ENCODE data around the gene BRD1. TPM values are rescaled to one million over a fixed set of nuclear protein-coding genes. Genes with fewer than 3 reads are reported as not detected.

Gene BRD1
- total RNA-seq, 1 donor from 2014 or later: 40.3 TPM

GRCh38 chr22:49858827-49859226, 31.2 kb upstream of the BRD1 start:
- no peak overlapping the region for H3K27ac Mint-ChIP-seq (ENCODE audit: unreplicated experiment)

DNA sequence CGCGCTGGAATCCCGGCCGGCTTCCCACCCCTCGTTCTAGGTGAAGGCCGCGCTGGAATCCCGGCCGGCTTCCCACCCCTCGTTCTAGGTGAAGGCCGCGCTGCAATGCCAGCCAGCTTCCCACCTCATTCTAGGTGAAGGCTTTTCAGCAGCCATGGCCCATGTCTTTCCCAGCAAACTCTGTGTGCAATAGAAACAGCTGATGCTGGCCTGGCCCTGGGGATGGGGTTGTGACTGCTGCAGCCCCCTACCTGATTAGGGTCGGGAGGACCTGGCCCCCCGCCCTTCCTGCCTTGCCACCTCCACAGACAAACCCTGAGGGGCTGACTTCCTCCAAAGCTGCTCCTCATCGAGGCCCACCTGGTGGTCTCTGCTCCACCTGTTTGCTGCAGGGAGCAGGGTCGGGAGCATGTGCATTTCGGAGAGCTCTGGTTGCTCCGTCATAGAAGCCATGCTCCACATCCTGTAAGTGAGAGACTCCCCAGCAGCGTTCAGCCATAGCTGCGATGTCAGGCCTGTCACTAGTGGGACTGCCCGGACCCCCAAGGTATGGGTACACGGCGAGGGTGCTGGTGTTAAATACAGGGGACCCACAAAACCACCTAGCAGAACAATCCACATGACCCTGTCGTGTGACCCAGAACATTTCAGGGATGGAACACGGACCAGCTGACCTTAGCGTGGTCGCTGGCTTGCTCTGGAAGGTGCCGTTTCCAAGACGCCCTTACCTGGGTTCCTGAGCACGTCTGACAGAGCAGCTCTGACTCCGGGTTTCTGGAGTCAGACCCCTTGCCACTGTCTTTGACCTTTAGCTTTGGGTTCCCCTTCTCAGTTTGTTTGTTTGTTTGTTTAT, 29.3 kb upstream of the BRD1 start:
- Mint-ChIP-seq H3K9me3 (ENCODE audit: unreplicated experiment) (no peaks in the 10 kb centered on the region), H3K4me3 (ENCODE audit: unreplicated experiment) (no peak overlapping the region), H3K27ac (ENCODE audit: unreplicated experiment) (no peak overlapping the region), H3K36me3 (ENCODE audit: low read depth, unreplicated experiment) (peaks cover 9% of the 10 kb centered on the region), H3K27me3 (ENCODE audit: unreplicated experiment) (peaks cover 8% of the 10 kb centered on the region), H3K4me1 (ENCODE audit: unreplicated experiment) (peaks cover 22% of the 10 kb centered on the region)
- no peak for TF ChIP-seq CTCF (IDR thresholded peaks at IDR 0.05; ENCODE audit: unreplicated experiment)
- DNase-seq (ENCODE audit: low spot score): no peak

More at GRCh38 chr22:49858827-49859226, 31.2 kb upstream of the BRD1 start:
- no peak for DNase-seq (ENCODE audit: low spot score)
- TF ChIP-seq CTCF (IDR thresholded peaks at IDR 0.05; ENCODE audit: unreplicated experiment): no peak
- Mint-ChIP-seq H3K4me3 (ENCODE audit: unreplicated experiment) (peak overlapping the region; percentile 63), H3K9me3 (ENCODE audit: unreplicated experiment) (no peaks in the 10 kb centered on the region), H3K4me1 (ENCODE audit: unreplicated experiment) (peaks cover 22% of the 10 kb centered on the region), H3K27me3 (ENCODE audit: unreplicated experiment) (peaks cover 4% of the 10 kb centered on the region), H3K36me3 (ENCODE audit: low read depth, unreplicated experiment) (peaks cover 9% of the 10 kb centered on the region)

GRCh38 chr22:49856343-49856742, 28.7 kb upstream of the BRD1 start:
- Mint-ChIP-seq H3K36me3 (ENCODE audit: low read depth, unreplicated experiment) (peaks cover 9% of the 10 kb centered on the region), H3K4me3 (ENCODE audit: unreplicated experiment) (peak overlapping the region; percentile 97), H3K9me3 (ENCODE audit: unreplicated experiment) (no peaks in the 10 kb centered on the region), H3K27me3 (ENCODE audit: unreplicated experiment) (peaks cover 14% of the 10 kb centered on the region), H3K27ac (ENCODE audit: unreplicated experiment) (no peak overlapping the region), H3K4me1 (ENCODE audit: unreplicated experiment) (peaks cover 22% of the 10 kb centered on the region)
- no peak for TF ChIP-seq CTCF (IDR thresholded peaks at IDR 0.05; ENCODE audit: unreplicated experiment)
- DNase-seq (ENCODE audit: low spot score): no peak

DNA sequence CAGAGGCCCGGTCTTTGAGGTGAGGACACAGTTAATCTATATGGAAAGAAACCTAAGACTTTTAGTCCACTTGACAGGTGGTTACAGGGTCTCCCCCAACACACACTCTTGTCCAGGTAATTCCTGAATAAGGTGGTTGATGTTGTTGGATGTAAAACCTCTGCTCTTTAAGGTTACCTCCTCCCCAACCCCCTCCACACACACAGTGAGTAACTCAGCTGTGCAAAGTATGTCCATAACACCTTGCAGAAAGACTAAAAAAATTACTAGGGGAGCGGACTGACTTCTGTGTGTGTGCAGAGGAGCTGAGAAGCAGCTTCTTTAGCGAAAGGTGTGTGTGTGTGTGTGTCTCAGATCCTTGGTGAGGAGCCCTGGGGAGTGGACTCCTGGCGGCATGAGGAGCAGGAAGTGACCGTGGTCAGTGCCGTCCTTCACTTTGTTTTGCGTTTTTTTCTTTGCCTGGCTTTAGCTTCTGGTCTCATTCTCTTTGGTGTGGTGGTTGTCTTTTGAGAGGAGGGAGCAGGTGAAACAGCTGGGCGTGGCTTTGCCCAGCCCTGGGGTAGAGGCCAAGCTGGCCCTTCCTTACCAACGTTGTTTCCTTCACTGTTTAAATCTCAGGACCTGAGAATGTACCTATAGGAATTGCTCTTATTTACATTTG, 27.7 kb upstream of the BRD1 start:
- peak overlapping the region; percentile 97 for H3K4me3 Mint-ChIP-seq (ENCODE audit: unreplicated experiment)
- peaks cover 13% of the 10 kb centered on the region for H3K36me3 Mint-ChIP-seq (ENCODE audit: low read depth, unreplicated experiment)
- no peak for DNase-seq (ENCODE audit: low spot score)
- H3K9me3 Mint-ChIP-seq (ENCODE audit: unreplicated experiment): no peaks in the 10 kb centered on the region
- peak overlapping the region; percentile 6 for H3K27ac Mint-ChIP-seq (ENCODE audit: unreplicated experiment)
- H3K4me1 Mint-ChIP-seq (ENCODE audit: unreplicated experiment): peaks cover 22% of the 10 kb centered on the region
- peaks cover 23% of the 10 kb centered on the region for H3K27me3 Mint-ChIP-seq (ENCODE audit: unreplicated experiment)
- TF ChIP-seq CTCF (IDR thresholded peaks at IDR 0.05; ENCODE audit: unreplicated experiment): no peak

Measured in endothelial cell (in vitro differentiated cells).